Femur (tissue), 1 donor: ENCODE results near the gene NCOA1.
"Not testable (repeated sequence)": the region's sequence is repeated elsewhere in the genome, so short reads cannot be mapped to it uniquely, and the experiment has no call there.

Source experiments
- DNase-seq: peaks from one replicate; pipeline ENCODE4 v3.0.0-alpha.2; 2017

Gene NCOA1

GRCh38 chr2:24586955-24587354 is 95.9 kb downstream of the NCOA1 start:
- no peak for DNase-seq

GRCh38 chr2:24588294-24588693 is 97.2 kb downstream of the NCOA1 start:
- DNase-seq, result no peak

GRCh38 chr2:24592441-24593100 is 101.5 kb downstream of the NCOA1 start:
- no peak for DNase-seq

- no peak for DNase-seq
Measured at GRCh38 chr2:24594283-24594682, 103.2 kb downstream of the NCOA1 start.

GRCh38 chr2:24597181-24597870 is 106.3 kb downstream of the NCOA1 start:
- DNase-seq, result no peak

- DNase-seq, result not testable (repeated sequence)
Measured at GRCh38 chr2:24600140-24600539, 109.1 kb downstream of the NCOA1 start.

GRCh38 chr2:24611631-24612030 is 120.6 kb downstream of the NCOA1 start:
- no peak for DNase-seq

- DNase-seq, result no peak
Measured at GRCh38 chr2:24613154-24613814, 122.2 kb downstream of the NCOA1 start.

GRCh38 chr2:24616616-24617015 is 125.6 kb downstream of the NCOA1 start:
- DNase-seq, result no peak

GRCh38 chr2:24617424-24617823 is 126.4 kb downstream of the NCOA1 start:
- DNase-seq, result no peak

- peak; percentile 30 for DNase-seq
Measured at GRCh38 chr2:24618144-24618543, 127.1 kb downstream of the NCOA1 start.

GRCh38 chr2:24618680-24619079 is 127.6 kb downstream of the NCOA1 start:
- DNase-seq, result no peak

- DNase-seq, result no peak
Measured at GRCh38 chr2:24620936-24621335, 129.9 kb downstream of the NCOA1 start.

- no peak for DNase-seq
Measured at GRCh38 chr2:24621779-24622538, 130.9 kb downstream of the NCOA1 start.

GRCh38 chr2:24623535-24623934 is 132.5 kb downstream of the NCOA1 start:
- DNase-seq, result no peak

- no peak for DNase-seq
Measured at GRCh38 chr2:24625728-24626127, 134.7 kb downstream of the NCOA1 start.

- no peak for DNase-seq
Measured at GRCh38 chr2:24626131-24626530, 135.1 kb downstream of the NCOA1 start.

- DNase-seq, result no peak
Measured at GRCh38 chr2:24628746-24629145, 137.7 kb downstream of the NCOA1 start.

GRCh38 chr2:24632172-24632571 is 141.1 kb downstream of the NCOA1 start:
- DNase-seq, result no peak

GRCh38 chr2:24635181-24635580 is 144.1 kb downstream of the NCOA1 start:
- no peak for DNase-seq

GRCh38 chr2:24638568-24638967 is 147.5 kb downstream of the NCOA1 start:
- no peak for DNase-seq

- no peak for DNase-seq
Measured at GRCh38 chr2:24642351-24642750, 151.3 kb downstream of the NCOA1 start.

GRCh38 chr2:24643051-24643450 is 152.0 kb downstream of the NCOA1 start:
- no peak for DNase-seq
